K562 (cell line): ENCODE data around the gene DYNC2H1. TPM values are rescaled to one million over a fixed set of nuclear protein-coding genes. Genes with fewer than 3 reads are reported as not detected.

ENCODE experiments used
- ELF1 ChIP-seq: fragments of 200-800 bp; sonication (Bioruptor generic); IDR thresholded peaks from 2 replicates; pipeline ENCODE4 v1.6.1; 2016; ENCODE audit warnings: missing genetic modification characterization, missing compliant biosample characterization
- MAX ChIP-seq: sonication (generic); formaldehyde crosslinking; IDR thresholded peaks from 2 replicates; pipeline ENCODE4 v1.9.0; 2022; ENCODE audit warnings: mild to moderate bottlenecking, missing genetic modification reagents
- MTA2 ChIP-seq: fragments of 450-650 bp; IDR thresholded peaks from 2 replicates; pipeline ENCODE4 v1.6.1; 2016; ENCODE audit warnings: low read depth
- NELFE ChIP-seq: IDR thresholded peaks from 2 replicates; pipeline ENCODE4 v1.6.1; 2011; ENCODE audit warnings: mild to moderate bottlenecking; ENCODE audit not compliant: insufficient read depth, insufficient read length
- PCBP1 ChIP-seq: fragments of 200-400 bp; formaldehyde crosslinking; IDR thresholded peaks from 2 replicates; pipeline ENCODE4 v1.6.1; 2018; ENCODE audit warnings: mild to moderate bottlenecking, low read depth, low read length; ENCODE audit not compliant: poor library complexity, severe bottlenecking
- PRPF4 ChIP-seq: fragments of 200-400 bp; formaldehyde crosslinking; IDR thresholded peaks from one replicate; pipeline ENCODE4 v1.6.1; 2017; ENCODE audit warnings: low read length, low read depth, mild to moderate bottlenecking; ENCODE audit not compliant: insufficient read depth, poor library complexity, severe bottlenecking
- RFX5 ChIP-seq: IDR thresholded peaks from 2 replicates; pipeline ENCODE4 v1.6.1; 2011; ENCODE audit warnings: low read depth, mild to moderate bottlenecking, improper control_type of control experiment, low read length
- SPI1 ChIP-seq: IDR thresholded peaks from 2 replicates; pipeline ENCODE4 v1.6.1; 2011; ENCODE audit warnings: low read depth, low read length, control low read depth, borderline replicate concordance
- XRCC5 ChIP-seq: fragments of 200-400 bp; formaldehyde crosslinking; IDR thresholded peaks from 2 replicates; pipeline ENCODE4 v1.6.1; 2017; ENCODE audit warnings: low read depth, mild to moderate bottlenecking, low read length
- ZNF696 ChIP-seq: fragments of 250-450 bp; sonication (Bioruptor Pico); conservative IDR thresholded peaks from 2 replicates; pipeline ENCODE4 v1.4.0; 2020; ENCODE audit warnings: mild to moderate bottlenecking, moderate library complexity
- polyA plus RNA-seq, 8 experiments: library from polyadenylated mRNA; depleted of rRNA in 4 of 8; stranded (reverse) in 5 of 8; unstranded in 3 of 8; fragments of >200 nt; fragmentation: Nextera tagmentation in 2 of 8; fragmentation: Illumina TruSeq in 1 of 8; extraction: Ambion mirVana in 2 of 8; extraction: Trizol in 1 of 8; gene quantifications; 2 replicates each; pipeline versions ENCODE4 v1.2.1 to v1.2.3, GENCODE V29; 2011 to 2014; ENCODE audit warnings: inconsistent platforms in 1 of 8, missing spikeins in 1 of 8
- total RNA-seq, 7 experiments: library from RNA; depleted of rRNA in 6 of 7; stranded (reverse); fragments of >200 nt in 6 of 7; fragmentation: Illumina TruSeq in 2 of 7; extraction: Trizol in 2 of 7; gene quantifications; 2 replicates each; pipeline versions ENCODE4 v1.2.1 to v1.2.3, GENCODE V29; 2011 to 2021; ENCODE audit warnings: low replicate concordance in 1 of 7
- TF ChIP-seq, protein P1 (sequence below): IDR thresholded peaks from 2 replicates; pipeline ENCODE4 v1.6.1; 2011; ENCODE audit warnings: borderline replicate concordance, low read depth, mild to moderate bottlenecking, moderate library complexity, low read length; ENCODE audit not compliant: insufficient read depth, poor library complexity, severe bottlenecking
- TF ChIP-seq, protein P2 (sequence below), 2 experiments: fragments of 450-650 bp in 1 of 2; sonication (generic) in 1 of 2; formaldehyde crosslinking in 1 of 2; IDR thresholded peaks; 2 replicates each; pipeline versions ENCODE4 v1.7.1 to v1.9.0; 2016 to 2022; ENCODE audit warnings: inconsistent platforms in 1 of 2, mild to moderate bottlenecking in 1 of 2, missing genetic modification reagents in 1 of 2

Gene DYNC2H1
- total and polyA plus RNA-seq, 9 of the 15 experiments (the other 6 are each of a cell fraction or from before 2014, with no cell fraction given), result 0.08 to 0.64 (median 0.20) TPM

- TF ChIP-seq, protein P1, sequence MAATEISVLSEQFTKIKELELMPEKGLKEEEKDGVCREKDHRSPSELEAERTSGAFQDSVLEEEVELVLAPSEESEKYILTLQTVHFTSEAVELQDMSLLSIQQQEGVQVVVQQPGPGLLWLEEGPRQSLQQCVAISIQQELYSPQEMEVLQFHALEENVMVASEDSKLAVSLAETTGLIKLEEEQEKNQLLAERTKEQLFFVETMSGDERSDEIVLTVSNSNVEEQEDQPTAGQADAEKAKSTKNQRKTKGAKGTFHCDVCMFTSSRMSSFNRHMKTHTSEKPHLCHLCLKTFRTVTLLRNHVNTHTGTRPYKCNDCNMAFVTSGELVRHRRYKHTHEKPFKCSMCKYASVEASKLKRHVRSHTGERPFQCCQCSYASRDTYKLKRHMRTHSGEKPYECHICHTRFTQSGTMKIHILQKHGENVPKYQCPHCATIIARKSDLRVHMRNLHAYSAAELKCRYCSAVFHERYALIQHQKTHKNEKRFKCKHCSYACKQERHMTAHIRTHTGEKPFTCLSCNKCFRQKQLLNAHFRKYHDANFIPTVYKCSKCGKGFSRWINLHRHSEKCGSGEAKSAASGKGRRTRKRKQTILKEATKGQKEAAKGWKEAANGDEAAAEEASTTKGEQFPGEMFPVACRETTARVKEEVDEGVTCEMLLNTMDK, result no peak
- TF ChIP-seq ZNF696 (no peak), PCBP1 (no peak), SPI1 (no peak), RFX5 (no peak), MAX (peak; percentile 9; the same call in 1 of the 2 replicates), MTA2 (no peak), PRPF4 (peak; percentile 14), NELFE (no peak), XRCC5 (no peak), ELF1 (peak; percentile 34; the same call in 1 of the 2 replicates)
- TF ChIP-seq, protein P2, sequence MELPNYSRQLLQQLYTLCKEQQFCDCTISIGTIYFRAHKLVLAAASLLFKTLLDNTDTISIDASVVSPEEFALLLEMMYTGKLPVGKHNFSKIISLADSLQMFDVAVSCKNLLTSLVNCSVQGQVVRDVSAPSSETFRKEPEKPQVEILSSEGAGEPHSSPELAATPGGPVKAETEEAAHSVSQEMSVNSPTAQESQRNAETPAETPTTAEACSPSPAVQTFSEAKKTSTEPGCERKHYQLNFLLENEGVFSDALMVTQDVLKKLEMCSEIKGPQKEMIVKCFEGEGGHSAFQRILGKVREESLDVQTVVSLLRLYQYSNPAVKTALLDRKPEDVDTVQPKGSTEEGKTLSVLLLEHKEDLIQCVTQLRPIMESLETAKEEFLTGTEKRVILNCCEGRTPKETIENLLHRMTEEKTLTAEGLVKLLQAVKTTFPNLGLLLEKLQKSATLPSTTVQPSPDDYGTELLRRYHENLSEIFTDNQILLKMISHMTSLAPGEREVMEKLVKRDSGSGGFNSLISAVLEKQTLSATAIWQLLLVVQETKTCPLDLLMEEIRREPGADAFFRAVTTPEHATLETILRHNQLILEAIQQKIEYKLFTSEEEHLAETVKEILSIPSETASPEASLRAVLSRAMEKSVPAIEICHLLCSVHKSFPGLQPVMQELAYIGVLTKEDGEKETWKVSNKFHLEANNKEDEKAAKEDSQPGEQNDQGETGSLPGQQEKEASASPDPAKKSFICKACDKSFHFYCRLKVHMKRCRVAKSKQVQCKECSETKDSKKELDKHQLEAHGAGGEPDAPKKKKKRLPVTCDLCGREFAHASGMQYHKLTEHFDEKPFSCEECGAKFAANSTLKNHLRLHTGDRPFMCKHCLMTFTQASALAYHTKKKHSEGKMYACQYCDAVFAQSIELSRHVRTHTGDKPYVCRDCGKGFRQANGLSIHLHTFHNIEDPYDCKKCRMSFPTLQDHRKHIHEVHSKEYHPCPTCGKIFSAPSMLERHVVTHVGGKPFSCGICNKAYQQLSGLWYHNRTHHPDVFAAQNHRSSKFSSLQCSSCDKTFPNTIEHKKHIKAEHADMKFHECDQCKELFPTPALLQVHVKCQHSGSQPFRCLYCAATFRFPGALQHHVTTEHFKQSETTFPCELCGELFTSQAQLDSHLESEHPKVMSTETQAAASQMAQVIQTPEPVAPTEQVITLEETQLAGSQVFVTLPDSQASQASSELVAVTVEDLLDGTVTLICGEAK (IDR thresholded peaks at IDR 0.05), result no peak
- TF ChIP-seq, protein P2 (CRISPR knock-in tag; IDR thresholded peaks at IDR 0.05), result no peak
Observed at GRCh38 chr11:103091064-103091800, 18.0 kb upstream of the DYNC2H1 start (continued).
